Fibroblast of skin of abdomen (primary cell): Measurements from ENCODE around the gene HRH1.
"Not testable (repeated sequence)": the region's sequence is repeated elsewhere in the genome, so short reads cannot be mapped to it uniquely, and the experiment has no call there.

Experiments
- DNase-seq: peaks from one replicate; pipeline ENCODE4 v3.0.0-alpha.2; 2013

Gene HRH1

GRCh38 chr3:11140713-11141104 lies 13.6 kb upstream of the HRH1 start:
- DNase-seq, result no peak

GRCh38 chr3:11143476-11143875 lies 10.8 kb upstream of the HRH1 start:
- DNase-seq, result no peak

- DNase-seq, result no peak
Measured at GRCh38 chr3:11144996-11145395, 9.3 kb upstream of the HRH1 start.

GRCh38 chr3:11145888-11146287 lies 8.4 kb upstream of the HRH1 start:
- peak; percentile 95 for DNase-seq

GRCh38 chr3:11146773-11147660 lies 7.3 kb upstream of the HRH1 start:
- no peak for DNase-seq

- DNase-seq, result no peak
Measured at GRCh38 chr3:11150256-11150655, 4.0 kb upstream of the HRH1 start.

GRCh38 chr3:11152301-11152700 lies 2.0 kb upstream of the HRH1 start:
- no peak for DNase-seq

GRCh38 chr3:11154953-11155325 lies 646 bp downstream of the HRH1 start:
- no peak for DNase-seq

GRCh38 chr3:11155341-11156025 lies 1.2 kb downstream of the HRH1 start:
- DNase-seq, result peak; percentile 84

GRCh38 chr3:11156026-11156410 lies 1.7 kb downstream of the HRH1 start:
- no peak for DNase-seq

- no peak for DNase-seq
Measured at GRCh38 chr3:11157421-11157820, 3.1 kb downstream of the HRH1 start.

- peak; percentile 81 for DNase-seq
Measured at GRCh38 chr3:11159421-11159904, 5.2 kb downstream of the HRH1 start.

GRCh38 chr3:11161666-11162065 lies 7.4 kb downstream of the HRH1 start:
- no peak for DNase-seq

- no peak for DNase-seq
Measured at GRCh38 chr3:11162401-11163345, 8.4 kb downstream of the HRH1 start.

- DNase-seq, result no peak
Measured at GRCh38 chr3:11164607-11165006, 10.3 kb downstream of the HRH1 start.

- DNase-seq, result no peak
Measured at GRCh38 chr3:11165476-11165875, 11.2 kb downstream of the HRH1 start.

GRCh38 chr3:11166807-11167400 lies 12.6 kb downstream of the HRH1 start:
- DNase-seq, result not testable (repeated sequence)

- no peak for DNase-seq
Measured at GRCh38 chr3:11167590-11167989, 13.3 kb downstream of the HRH1 start.

GRCh38 chr3:11168406-11168805 lies 14.1 kb downstream of the HRH1 start:
- no peak for DNase-seq

GRCh38 chr3:11168881-11169805 lies 14.8 kb downstream of the HRH1 start:
- DNase-seq, result no peak
